K562 (cell line): ENCODE data around the gene FGF9. TPM values are rescaled to one million over a fixed set of nuclear protein-coding genes. Genes with fewer than 3 reads are reported as not detected.
A peak's percentile ranks its signal among the peaks of the same experiment; 100 is the strongest.

ENCODE experiments used
- ATAC-seq: fragments of 200-7000 bp; cut with Tn5 transposase; 3 replicates; pipeline ENCODE4 v1.9.1; 2020; ENCODE audit warnings: moderate library complexity
- BruUV-seq: library from RNA; stranded (reverse); fragments of 400-500 nt; replicated peaks from 2 replicates; lab custom pipeline; 2021; lab: Mats Ljungman, UMichigan
- CTCF ChIA-PET: fragments of 300-600 bp; formaldehyde crosslinking; extraction: SDS; loops from one replicate; lab custom pipeline; 2021; ENCODE audit warnings: low intra/inter-chr PET ratio; lab: Yijun Ruan, JAX
- POLR2A ChIA-PET: fragments of 300-600, 350-650 bp; sonication (Branson Sonifier 250); formaldehyde crosslinking; extraction: SDS; loops from one replicate; lab custom pipeline; 2021; ENCODE audit warnings: antibody characterized with exemption, inconsistent platforms; lab: Yijun Ruan, JAX
- DNase-seq, 4 experiments: peaks; one replicate each; pipeline versions ENCODE4 v3.0.0 to v3.0.0-alpha.2; 2011 to 2018; ENCODE audit warnings: low spot score in 3 of 4, mixed read lengths in 3 of 4; ENCODE audit errors: extremely low read depth in 1 of 4
- FAIRE-seq: peaks from 2 replicates; lab custom pipeline; 2011; peaks lifted over from hg19 to GRCh38; lab: Jason Lieb, UNC
- H2AFZ ChIP-seq: 2 replicates; pipeline ENCODE4 v1.6.0; 2011; ENCODE audit warnings: low read depth, low read length, control low read depth, inconsistent platforms
- H3K27ac ChIP-seq: fragments of 200-600 bp; 3 replicates; pipeline ENCODE4 v1.8.0; 2011; ENCODE audit warnings: low read depth, mild to moderate bottlenecking, control low read depth, inconsistent platforms, low read length, moderate library complexity, mixed read lengths; ENCODE audit errors: extremely low read depth
- H3K27me3 ChIP-seq, 2 experiments: fragments of 300-600 bp in 1 of 2; 2 replicates in 1 of 2; 3 replicates in 1 of 2; pipeline versions ENCODE4 v1.6.0 to v1.8.0; 2011; ENCODE audit warnings: inconsistent platforms in 2 of 2, low read length in 2 of 2, mild to moderate bottlenecking in 1 of 2, mixed read lengths in 1 of 2, moderate library complexity in 1 of 2; ENCODE audit not compliant: control insufficient read depth in 2 of 2, insufficient read depth in 2 of 2
- H3K36me3 ChIP-seq: fragments of 300-600 bp; 3 replicates; pipeline ENCODE4 v1.8.0; 2011; ENCODE audit warnings: mild to moderate bottlenecking, low read length, inconsistent platforms; ENCODE audit not compliant: control insufficient read depth, insufficient read depth
- H3K4me1 ChIP-seq, 2 experiments: fragments of 200-600 bp in 1 of 2; replicated peaks in 1 of 2; 2 replicates in 1 of 2; 3 replicates in 1 of 2; pipeline versions ENCODE4 v1.5.1 to v1.8.0; 2011; ENCODE audit warnings: inconsistent platforms in 2 of 2, low read length in 2 of 2, mild to moderate bottlenecking in 1 of 2, mixed read lengths in 1 of 2, moderate library complexity in 1 of 2; ENCODE audit not compliant: control insufficient read depth in 2 of 2, insufficient read depth in 2 of 2
- H3K4me2 ChIP-seq: 2 replicates; pipeline ENCODE4 v1.6.1; 2011; ENCODE audit warnings: low read length, control low read depth, inconsistent platforms, mixed read lengths; ENCODE audit not compliant: insufficient read depth
- H3K4me3 ChIP-seq: fragments of 200-600 bp; sonication (generic), shearing (Covaris generic); 2 replicates; pipeline ENCODE4 v1.5.1; 2016; ENCODE audit warnings: control low read depth, inconsistent platforms
- H3K79me2 ChIP-seq: fragments of 200-600 bp; 3 replicates; pipeline ENCODE4 v1.8.0; 2011; ENCODE audit warnings: low read length, inconsistent platforms; ENCODE audit not compliant: control insufficient read depth, insufficient read depth
- H3K9ac ChIP-seq, 2 experiments: 2 replicates each; pipeline versions ENCODE4 v1.6.0 to v1.6.1; 2011; ENCODE audit warnings: low read depth in 2 of 2, low read length in 2 of 2, control low read depth in 1 of 2, inconsistent platforms in 1 of 2, mild to moderate bottlenecking in 1 of 2, mixed read lengths in 1 of 2; ENCODE audit not compliant: insufficient read depth in 1 of 2
- H3K9me1 ChIP-seq: one replicate; pipeline ENCODE4 v1.6.0; 2011; ENCODE audit warnings: inconsistent platforms, mild to moderate bottlenecking, low read length, moderate library complexity; ENCODE audit not compliant: control insufficient read depth, insufficient read depth
- H3K9me3 ChIP-seq: replicated peaks from 2 replicates; pipeline ENCODE4 v1.5.1; 2011; ENCODE audit warnings: low read depth, low read length, inconsistent platforms; ENCODE audit not compliant: control insufficient read depth, insufficient read depth
- H4K20me1 ChIP-seq: replicated peaks from 2 replicates; pipeline ENCODE4 v1.6.1; 2011; ENCODE audit warnings: low read length, inconsistent platforms, mixed read lengths; ENCODE audit not compliant: control insufficient read depth, insufficient read depth
- BACH1 ChIP-seq: fragments of 200-800 bp; sonication (Bioruptor generic); IDR thresholded peaks from 2 replicates; pipeline ENCODE4 v1.6.1; 2016; ENCODE audit warnings: missing genetic modification characterization, missing compliant biosample characterization
- CBX2 ChIP-seq: fragments of 200-600 bp; sonication (generic); IDR thresholded peaks from one replicate; pipeline ENCODE4 v1.6.1; 2012; ENCODE audit warnings: mild to moderate bottlenecking, low read length, inconsistent platforms; ENCODE audit not compliant: insufficient read depth, poor library complexity, severe bottlenecking
- ELF1 ChIP-seq: fragments of 200-800 bp; sonication (Bioruptor generic); IDR thresholded peaks from 2 replicates; pipeline ENCODE4 v1.6.1; 2016; ENCODE audit warnings: missing genetic modification characterization, missing compliant biosample characterization
- MTA2 ChIP-seq: fragments of 450-650 bp; IDR thresholded peaks from 2 replicates; pipeline ENCODE4 v1.6.1; 2016; ENCODE audit warnings: low read depth
- OTX1 ChIP-seq: fragments of 450-650 bp; formaldehyde crosslinking; IDR thresholded peaks from 2 replicates; pipeline ENCODE4 v1.4.0; 2022; ENCODE audit warnings: mild to moderate bottlenecking
- PML ChIP-seq: IDR thresholded peaks from 2 replicates; pipeline ENCODE4 v1.6.1; 2012; ENCODE audit warnings: low read length, inconsistent platforms
- TRIM25 ChIP-seq: fragments of 450-650 bp; IDR thresholded peaks from 2 replicates; pipeline ENCODE4 v1.7.0; 2016; ENCODE audit warnings: borderline replicate concordance
- ZBTB11 ChIP-seq, 3 experiments: fragments of 200-800 bp in 1 of 3; fragments of 250-450 bp in 1 of 3; fragments of 450-650 bp in 1 of 3; sonication (Bioruptor Pico) in 1 of 3; sonication (Bioruptor generic) in 1 of 3; formaldehyde crosslinking in 1 of 3; IDR thresholded peaks; 2 replicates each; pipeline versions ENCODE4 v1.6.1 to v1.8.0; 2016 to 2022; ENCODE audit warnings: mild to moderate bottlenecking in 2 of 3, missing genetic modification characterization in 2 of 3, missing compliant biosample characterization in 1 of 3, moderate library complexity in 1 of 3
- ZNF253 ChIP-seq: fragments of 250-450 bp; sonication (Bioruptor Pico); conservative IDR thresholded peaks from 2 replicates; pipeline ENCODE4 v1.6.1; 2021; ENCODE audit warnings: mild to moderate bottlenecking
- ZNF589 ChIP-seq: fragments of 200-800 bp; sonication (Bioruptor generic); IDR thresholded peaks from 2 replicates; pipeline ENCODE4 v1.6.1; 2016; ENCODE audit warnings: low read depth, missing genetic modification characterization, missing compliant biosample characterization
- WGBS: fragments of 100-300 bp; shearing (Covaris generic); methylation state at CpG from one replicate; pipeline ENCODE4 v1.1.6; 2016; ENCODE audit warnings: low coverage, mixed read lengths; ENCODE audit not compliant: insufficient coverage; ENCODE audit errors: missing lambda C conversion rate; 5-methylcytosine and 5-hydroxymethylcytosine counted together
- in situ Hi-C: fragments of 300-500 bp; cut with MboI; formaldehyde crosslinking; loops from 4 replicates; pipeline ENCODE4 v1.15.0; 2018; ENCODE audit warnings: inconsistent platforms, mixed read lengths
- intact Hi-C: fragments of 100-400 bp; cut with micrococcal nuclease; formaldehyde crosslinking; loops from 2 replicates; pipeline ENCODE4 v1.14.2; 2022
- polyA plus RNA-seq, 8 experiments: library from polyadenylated mRNA; depleted of rRNA in 4 of 8; stranded (reverse) in 5 of 8; unstranded in 3 of 8; fragments of >200 nt; fragmentation: Nextera tagmentation in 2 of 8; fragmentation: Illumina TruSeq in 1 of 8; extraction: Ambion mirVana in 2 of 8; extraction: Trizol in 1 of 8; gene quantifications; 2 replicates each; pipeline versions ENCODE4 v1.2.1 to v1.2.3, GENCODE V29; 2011 to 2014; ENCODE audit warnings: inconsistent platforms in 1 of 8, missing spikeins in 1 of 8
- total RNA-seq, 7 experiments: library from RNA; depleted of rRNA in 6 of 7; stranded (reverse); fragments of >200 nt in 6 of 7; fragmentation: Illumina TruSeq in 2 of 7; extraction: Trizol in 2 of 7; gene quantifications; 2 replicates each; pipeline versions ENCODE4 v1.2.1 to v1.2.3, GENCODE V29; 2011 to 2021; ENCODE audit warnings: low replicate concordance in 1 of 7

The FGF9 gene
- total and polyA plus RNA-seq, 9 of the 15 experiments (the other 6 are each of a cell fraction or from before 2014, with no cell fraction given) = not detected

- in situ Hi-C loops (no loop called here), intact Hi-C loops (no loop called here)
Measured at GRCh38 chr13:21672796-21673538, 2.1 kb downstream of the FGF9 start.

GRCh38 chr13:21673539-21673788 is 2.6 kb downstream of the FGF9 start:
- Histone ChIP-seq H3K9me3 (no peaks in the 10 kb centered on the region), H2AFZ (no peak overlapping the region), H3K27me3 (peaks cover 20 to 56% of the 10 kb centered on the region in 2 experiments; a peak in 4 of 5 replicates), H3K79me2 (no peaks in the 10 kb centered on the region), H3K9me1 (no peaks in the 10 kb centered on the region), H3K4me3 (no peak overlapping the region), H3K27ac (no peak overlapping the region), H3K9ac (no peak overlapping the region), H4K20me1 (no peaks in the 10 kb centered on the region), H3K4me1 (peaks cover 2 to 42% of the 10 kb centered on the region in 2 experiments; a peak in 3 of 5 replicates), H3K36me3 (no peaks in the 10 kb centered on the region), H3K4me2 (no peak overlapping the region)
- WGBS = 0% methylated on average over 1 of the region's 21 CpGs
- intact Hi-C loops = no loop called here
- DNase-seq = no peak
- CTCF ChIA-PET = no interaction called here
- FAIRE-seq = no peak
- POLR2A ChIA-PET = no interaction called here
- in situ Hi-C loops = no loop called here
- no TSS peak for BruUV-seq
- no peak for ATAC-seq
- TF ChIP-seq ELF1 (tag) = no peak
- no peak for TF ChIP-seq OTX1 (CRISPR knock-in tag)
- TF ChIP-seq ZNF589 (CRISPR knock-in tag) = no peak
- no peak for TF ChIP-seq MTA2
- TF ChIP-seq PML = no peak
- no peak for TF ChIP-seq ZNF253 (CRISPR knock-in tag)
- TF ChIP-seq ZBTB11 (CRISPR knock-in tag; IDR thresholded peaks at IDR 0.05) = no peak
- no peak for TF ChIP-seq TRIM25

More at GRCh38 chr13:21672796-21673538, 2.1 kb downstream of the FGF9 start:
- H3K9ac ChIP-seq = no peak overlapping the region
- H3K4me2 ChIP-seq = no peak overlapping the region
- DNase-seq (no peak), ATAC-seq (no peak), FAIRE-seq (no peak)
- no peak overlapping the region for H2AFZ ChIP-seq
- no peaks in the 10 kb centered on the region for H3K9me3 ChIP-seq
- H3K36me3 ChIP-seq = no peaks in the 10 kb centered on the region
- H3K27me3 ChIP-seq = peaks cover 24 to 57% of the 10 kb centered on the region in 2 experiments; a peak in 4 of 5 replicates
- H3K79me2 ChIP-seq = no peaks in the 10 kb centered on the region
- H3K27ac ChIP-seq = no peak overlapping the region
- H3K4me1 ChIP-seq = peaks cover 2 to 42% of the 10 kb centered on the region in 2 experiments; a peak in 3 of 5 replicates
- H3K4me3 ChIP-seq = no peak overlapping the region
- POLR2A ChIA-PET = no interaction called here
- 38% methylated on average over 18 of the region's 24 CpGs for WGBS
- TF ChIP-seq BACH1 (tag) (no peak), CBX2 (peak; percentile 58)
- no TSS peak for BruUV-seq
- CTCF ChIA-PET = no interaction called here
- H3K9me1 ChIP-seq = no peaks in the 10 kb centered on the region
- no peaks in the 10 kb centered on the region for H4K20me1 ChIP-seq
